ENCODE data around the gene GDI1.

Gene GDI1

GRCh38 chrX:154437971-154438893 is 1.3 kb downstream of the GDI1 start:
- DNase-seq (ENCODE audit: low read depth): no peak

GRCh38 chrX:154439841-154440240 is 2.9 kb downstream of the GDI1 start:
- DNase-seq (ENCODE audit: low read depth): no peak

GRCh38 chrX:154440623-154441357 is 3.8 kb downstream of the GDI1 start:
- no peak for DNase-seq (ENCODE audit: low read depth)

GRCh38 chrX:154441564-154441963 is 4.6 kb downstream of the GDI1 start:
- DNase-seq (ENCODE audit: low read depth): no peak

GRCh38 chrX:154441984-154442707 is 5.2 kb downstream of the GDI1 start:
- no peak for DNase-seq (ENCODE audit: low read depth)

- no peak for DNase-seq (ENCODE audit: low read depth)
Observed at GRCh38 chrX:154443479-154443910, 6.5 kb downstream of the GDI1 start.

GRCh38 chrX:154443992-154444754 is 7.2 kb downstream of the GDI1 start, which contains the start of gene FAM50A:
TSS of gene FAM50A (plus strand) at chrX:154444141. CDS start at chrX:154444236, 95 bp downstream.
- DNase-seq (ENCODE audit: low read depth): peak; percentile 53

- no peak for DNase-seq (ENCODE audit: low read depth)
Observed at GRCh38 chrX:154444755-154445246, 7.8 kb downstream of the GDI1 start.

GRCh38 chrX:154445776-154446175 is 8.8 kb downstream of the GDI1 start:
- DNase-seq (ENCODE audit: low read depth): no peak

- DNase-seq (ENCODE audit: low read depth): no peak
Observed at GRCh38 chrX:154446430-154446829, 9.5 kb downstream of the GDI1 start.

GRCh38 chrX:154448484-154448883 is 11.5 kb downstream of the GDI1 start:
- no peak for DNase-seq (ENCODE audit: low read depth)

- DNase-seq (ENCODE audit: low read depth): no peak
Observed at GRCh38 chrX:154449618-154450017, 12.7 kb downstream of the GDI1 start.

- DNase-seq (ENCODE audit: low read depth): no peak
Observed at GRCh38 chrX:154450312-154450711, 13.4 kb downstream of the GDI1 start.

- no peak for DNase-seq (ENCODE audit: low read depth)
Observed at GRCh38 chrX:154452823-154453222, 15.9 kb downstream of the GDI1 start.

GRCh38 chrX:154457491-154458115 is 20.6 kb downstream of the GDI1 start:
- DNase-seq (ENCODE audit: low read depth): peak; percentile 51

- DNase-seq (ENCODE audit: low read depth): peak; percentile 61
Observed at GRCh38 chrX:154458116-154458953, 21.4 kb downstream of the GDI1 start, which contains the start of gene PLXNA3. TSS of gene PLXNA3 (plus strand) at chrX:154458281. CDS start at chrX:154460184, 1,903 bp downstream.

- no peak for DNase-seq (ENCODE audit: low read depth)
Observed at GRCh38 chrX:154458954-154459778, 22.2 kb downstream of the GDI1 start.

- DNase-seq (ENCODE audit: low read depth): no peak
Observed at GRCh38 chrX:154459832-154460231, 22.9 kb downstream of the GDI1 start.

- DNase-seq (ENCODE audit: low read depth): no peak
Observed at GRCh38 chrX:154460326-154460725, 23.4 kb downstream of the GDI1 start.

All from activated T-cell treated with anti-CD3 and anti-CD28 coated beads for 1 hour (primary cell).